AG09319 (cell line): ENCODE data around the gene CYP46A1.
A peak's percentile ranks its signal among the peaks of the same experiment; 100 is the strongest.

Experiments
- DNase-seq: peaks from one replicate; pipeline ENCODE4 v3.0.0-alpha.2; 2010; ENCODE audit warnings: low read depth; ENCODE audit errors: extremely low read depth
- TF ChIP-seq, protein P1 (sequence below): IDR thresholded peaks from 2 replicates; pipeline ENCODE4 v1.5.1; 2011; ENCODE audit warnings: low read depth, mild to moderate bottlenecking, inconsistent platforms, low read length, moderate library complexity

CYP46A1 gene

DNA sequence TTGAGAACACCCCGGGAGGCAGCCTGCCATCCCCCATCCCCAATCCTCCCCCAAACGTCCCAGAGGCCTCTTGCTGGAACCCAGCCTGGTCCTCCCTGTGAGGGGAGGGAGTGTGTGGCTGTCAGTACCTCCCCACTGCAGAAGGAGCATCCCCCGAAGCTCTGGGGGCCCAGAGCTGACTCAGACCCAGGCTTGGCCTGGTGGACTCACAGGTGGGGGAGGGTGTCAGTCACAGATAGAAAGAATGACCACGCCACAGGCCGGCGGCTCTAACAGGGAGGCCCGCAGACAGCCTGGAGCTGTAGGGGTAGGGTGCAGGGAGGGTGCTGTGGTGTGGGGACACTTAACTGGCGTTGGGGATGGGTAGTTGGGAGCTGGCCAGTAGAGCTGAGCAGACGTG, 33.9 kb upstream of the CYP46A1 start:
- TF ChIP-seq, protein P1, sequence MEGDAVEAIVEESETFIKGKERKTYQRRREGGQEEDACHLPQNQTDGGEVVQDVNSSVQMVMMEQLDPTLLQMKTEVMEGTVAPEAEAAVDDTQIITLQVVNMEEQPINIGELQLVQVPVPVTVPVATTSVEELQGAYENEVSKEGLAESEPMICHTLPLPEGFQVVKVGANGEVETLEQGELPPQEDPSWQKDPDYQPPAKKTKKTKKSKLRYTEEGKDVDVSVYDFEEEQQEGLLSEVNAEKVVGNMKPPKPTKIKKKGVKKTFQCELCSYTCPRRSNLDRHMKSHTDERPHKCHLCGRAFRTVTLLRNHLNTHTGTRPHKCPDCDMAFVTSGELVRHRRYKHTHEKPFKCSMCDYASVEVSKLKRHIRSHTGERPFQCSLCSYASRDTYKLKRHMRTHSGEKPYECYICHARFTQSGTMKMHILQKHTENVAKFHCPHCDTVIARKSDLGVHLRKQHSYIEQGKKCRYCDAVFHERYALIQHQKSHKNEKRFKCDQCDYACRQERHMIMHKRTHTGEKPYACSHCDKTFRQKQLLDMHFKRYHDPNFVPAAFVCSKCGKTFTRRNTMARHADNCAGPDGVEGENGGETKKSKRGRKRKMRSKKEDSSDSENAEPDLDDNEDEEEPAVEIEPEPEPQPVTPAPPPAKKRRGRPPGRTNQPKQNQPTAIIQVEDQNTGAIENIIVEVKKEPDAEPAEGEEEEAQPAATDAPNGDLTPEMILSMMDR = no peak
- DNase-seq = no peak

DNA sequence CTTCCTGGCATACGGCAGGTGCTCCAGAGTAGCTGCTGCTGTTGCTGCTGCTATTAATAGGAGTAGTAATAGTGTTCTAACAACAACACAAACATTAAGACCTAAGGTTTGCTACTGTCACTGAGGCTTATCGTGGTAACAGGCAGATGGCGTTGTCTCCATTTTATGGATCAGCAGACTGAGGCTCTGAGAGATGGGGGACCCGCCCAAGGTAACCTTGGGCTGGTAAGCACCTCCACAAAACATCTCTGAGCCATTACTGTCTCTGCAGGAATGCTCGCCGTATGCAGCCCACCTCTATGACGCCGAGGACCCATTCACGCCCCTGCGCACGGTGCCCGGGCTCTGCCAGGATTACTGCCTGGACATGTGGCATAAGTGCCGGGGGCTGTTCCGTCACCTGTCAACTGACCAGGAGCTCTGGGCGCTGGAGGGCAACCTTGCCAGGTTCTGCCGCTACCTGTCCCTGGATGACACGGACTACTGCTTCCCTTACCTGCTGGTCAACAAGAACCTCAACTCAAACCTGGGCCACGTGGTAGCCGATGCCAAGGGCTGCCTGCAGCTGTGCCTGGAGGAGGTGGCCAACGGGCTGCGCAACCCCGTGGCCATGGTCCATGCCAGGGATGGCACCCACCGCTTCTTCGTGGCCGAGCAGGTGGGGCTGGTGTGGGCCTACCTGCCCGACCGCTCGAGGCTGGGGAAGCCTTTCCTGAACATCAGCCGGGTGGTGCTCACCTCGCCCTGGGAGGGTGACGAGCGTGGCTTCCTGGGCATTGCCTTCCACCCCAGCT, 31.9 kb upstream of the CYP46A1 start:
- TF ChIP-seq, protein P1 = no peak
- DNase-seq = no peak

DNA sequence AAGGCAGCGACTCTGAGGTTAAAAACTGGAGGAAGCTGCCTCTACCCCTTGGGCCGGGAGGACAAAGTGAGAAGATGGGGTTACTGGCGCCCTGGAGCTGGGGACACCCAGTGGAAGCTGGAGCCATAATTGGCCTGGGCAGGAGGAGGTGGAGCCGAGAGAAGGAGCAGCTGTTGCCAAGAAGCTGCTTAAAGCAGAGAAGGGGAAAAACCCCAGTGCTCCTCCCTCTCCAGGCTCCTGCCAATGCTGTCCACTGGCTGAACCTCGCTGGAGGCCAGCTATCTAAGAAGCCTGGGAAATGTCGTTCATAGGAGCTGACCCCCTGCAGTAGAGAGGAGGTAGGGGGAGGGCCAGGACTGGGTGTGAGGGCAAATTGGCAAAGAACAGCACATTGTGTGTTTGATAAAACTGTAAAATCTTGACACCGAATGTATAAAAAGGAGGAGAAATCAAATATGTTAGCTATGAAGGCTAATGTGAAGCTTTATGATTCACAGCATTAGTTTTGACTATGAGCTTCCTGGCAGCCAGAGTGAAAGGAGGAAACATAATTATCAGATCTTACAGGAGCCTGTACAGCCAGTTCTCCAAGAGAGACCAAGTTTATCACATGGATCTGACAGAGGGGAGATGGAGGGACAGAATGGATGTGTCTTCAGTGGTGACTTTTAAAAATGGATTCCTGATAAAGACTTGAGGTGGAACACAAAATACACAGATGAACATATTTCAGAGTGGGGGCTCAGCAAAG, 29.7 kb upstream of the CYP46A1 start:
- peak; percentile 63 for DNase-seq
- TF ChIP-seq, protein P1 = peak; percentile 14

DNA sequence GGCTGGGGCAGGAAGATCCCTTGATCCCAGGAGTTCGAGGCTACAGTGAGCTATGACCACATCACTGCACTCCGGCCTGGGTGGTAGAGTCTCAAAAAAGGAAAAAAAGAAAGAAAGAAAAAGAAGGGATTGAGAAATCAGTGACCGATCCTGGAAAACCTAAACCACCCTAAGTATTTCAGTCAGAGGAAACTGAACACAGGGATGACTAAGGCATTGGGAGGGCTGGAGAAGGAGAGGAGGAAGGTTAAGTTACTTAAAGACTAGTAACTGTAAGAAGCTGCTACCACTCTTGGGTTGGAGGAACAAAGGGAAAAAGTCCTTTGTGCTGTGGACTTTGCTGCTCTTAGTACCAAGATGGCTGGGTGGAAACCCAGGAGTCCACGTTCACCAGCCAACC, 28.6 kb upstream of the CYP46A1 start:
- DNase-seq = no peak
- TF ChIP-seq, protein P1 = no peak

DNA sequence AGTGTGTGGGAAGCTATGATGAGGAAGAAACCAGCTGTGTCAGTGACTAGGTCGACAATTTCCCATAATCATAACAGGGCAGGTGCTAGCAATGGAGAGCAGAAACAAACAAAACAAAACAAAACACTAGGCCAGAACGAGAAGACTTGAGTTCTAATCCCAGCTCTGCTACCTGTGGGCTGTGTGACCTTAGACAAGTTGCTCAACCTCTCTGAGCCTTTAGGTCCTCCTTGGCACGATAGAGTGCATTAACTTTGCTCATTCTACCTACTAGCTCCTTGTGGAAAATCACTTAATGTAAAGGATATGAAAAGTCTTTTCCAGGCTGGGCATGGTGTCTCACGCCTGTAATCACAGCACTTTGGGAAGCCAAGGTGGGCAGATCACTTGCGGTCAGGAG, 27.9 kb upstream of the CYP46A1 start:
- TF ChIP-seq, protein P1 = no peak
- DNase-seq = no peak

DNA sequence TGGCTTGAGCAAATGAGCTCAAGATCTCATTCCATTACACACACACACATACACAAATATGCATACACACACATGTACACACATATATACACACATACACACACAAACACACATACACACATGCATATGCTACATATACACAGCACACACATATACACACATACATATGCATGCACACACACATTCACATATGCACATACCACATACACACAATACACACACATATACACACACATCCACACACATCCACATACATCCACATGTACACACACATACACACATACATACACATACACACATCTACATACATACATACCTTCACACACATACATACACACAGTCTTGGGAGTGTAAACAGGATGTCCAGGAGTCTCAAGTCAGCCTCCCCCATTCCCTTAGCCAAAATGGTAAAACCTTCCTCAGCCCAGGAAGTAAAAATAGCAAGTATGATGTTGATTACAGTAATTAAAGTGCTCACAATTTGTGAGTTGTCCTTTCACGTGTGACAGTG, 26.4 kb upstream of the CYP46A1 start:
- no peak for DNase-seq
- TF ChIP-seq, protein P1 = no peak
